ENCODE measurements around the gene PPM1L.

The PPM1L gene

DNA sequence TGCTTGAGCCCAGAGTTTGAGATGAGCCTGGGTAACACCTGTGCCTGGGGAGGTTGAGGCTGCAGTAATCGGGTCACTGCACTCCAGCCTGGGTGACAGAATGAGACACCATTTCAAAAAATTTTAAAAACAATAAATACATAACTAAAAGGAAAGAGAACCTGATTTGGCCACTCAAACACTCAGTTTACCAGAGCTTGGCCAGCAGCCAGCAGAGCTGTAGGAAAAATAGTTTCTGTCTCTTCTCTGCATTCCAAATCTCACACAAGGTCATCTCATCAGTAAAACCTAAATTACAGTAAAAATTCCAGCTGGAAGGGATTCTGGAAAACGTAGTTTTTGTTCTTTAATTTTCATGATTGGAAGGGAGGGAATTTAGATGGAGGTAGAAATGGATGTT is 7.8 kb upstream of the PPM1L start:
- TF ChIP-seq CTCF (IDR thresholded peaks at IDR 0.05; ENCODE audit: control extremely low read depth, extremely low read depth, low read depth, missing control alignments) = no peak
- POLR2A ChIA-PET = no interaction called here
- DNase-seq (ENCODE audit: extremely low spot score) = no peak
- CTCF ChIA-PET = interaction anchor here (1.3 kb wide), 1 partner anchor 11 kb away, joined by 4 read pairs; no protein-coding TSS in a partner anchor

DNA sequence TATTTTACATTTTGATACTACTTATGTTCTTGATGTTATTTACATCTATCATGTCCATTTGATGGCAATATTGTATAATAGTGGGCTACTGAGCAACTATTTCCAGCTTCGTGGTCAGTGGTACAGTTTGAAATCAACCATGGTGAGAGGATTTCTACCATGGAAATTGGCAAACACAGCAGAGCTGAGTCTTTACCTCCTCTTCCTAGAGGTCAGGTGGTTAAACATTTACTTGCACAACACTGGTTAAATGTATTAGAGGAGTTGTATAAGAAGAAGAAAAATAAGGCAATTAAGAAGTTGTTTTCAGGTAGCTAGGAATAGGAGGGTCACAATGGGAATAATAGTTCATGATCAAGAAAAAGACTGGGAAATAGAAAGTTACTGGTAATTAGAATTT is 7.2 kb upstream of the PPM1L start:
- DNase-seq (ENCODE audit: extremely low spot score) = no peak
- CTCF ChIA-PET = interaction anchor here (1.3 kb wide), 1 partner anchor 10 kb away, joined by 4 read pairs; no protein-coding TSS in a partner anchor
- POLR2A ChIA-PET = no interaction called here
- no peak for TF ChIP-seq CTCF (IDR thresholded peaks at IDR 0.05; ENCODE audit: control extremely low read depth, extremely low read depth, low read depth, missing control alignments)

DNA sequence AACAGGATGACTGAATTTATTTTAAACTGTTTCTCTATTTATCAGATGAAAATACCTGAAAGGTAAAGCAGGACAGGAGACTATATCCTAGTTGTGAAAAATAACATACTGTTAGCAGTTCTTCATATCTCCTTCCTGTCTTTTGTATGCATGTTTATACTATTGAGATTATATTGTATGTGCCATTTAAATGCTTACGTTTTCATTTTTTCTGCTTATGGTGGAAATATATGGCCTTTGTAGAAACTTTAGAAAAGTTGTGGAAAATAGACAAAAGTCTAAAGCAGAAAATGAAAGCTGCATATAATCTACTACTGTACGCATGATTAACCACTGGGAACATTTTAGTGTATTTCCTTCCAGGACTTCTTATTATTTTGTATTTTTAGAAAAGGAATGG is 2.1 kb upstream of the PPM1L start:
- CTCF ChIA-PET = interaction anchor here (1.0 to 2.6 kb wide), 4 partner anchors 9 to 187 kb away, joined by 3 to 6 read pairs (median 3); no protein-coding TSS in a partner anchor
- no peak for TF ChIP-seq CTCF (IDR thresholded peaks at IDR 0.05; ENCODE audit: control extremely low read depth, extremely low read depth, low read depth, missing control alignments)
- POLR2A ChIA-PET = no interaction called here
- no peak for DNase-seq (ENCODE audit: extremely low spot score)

DNA sequence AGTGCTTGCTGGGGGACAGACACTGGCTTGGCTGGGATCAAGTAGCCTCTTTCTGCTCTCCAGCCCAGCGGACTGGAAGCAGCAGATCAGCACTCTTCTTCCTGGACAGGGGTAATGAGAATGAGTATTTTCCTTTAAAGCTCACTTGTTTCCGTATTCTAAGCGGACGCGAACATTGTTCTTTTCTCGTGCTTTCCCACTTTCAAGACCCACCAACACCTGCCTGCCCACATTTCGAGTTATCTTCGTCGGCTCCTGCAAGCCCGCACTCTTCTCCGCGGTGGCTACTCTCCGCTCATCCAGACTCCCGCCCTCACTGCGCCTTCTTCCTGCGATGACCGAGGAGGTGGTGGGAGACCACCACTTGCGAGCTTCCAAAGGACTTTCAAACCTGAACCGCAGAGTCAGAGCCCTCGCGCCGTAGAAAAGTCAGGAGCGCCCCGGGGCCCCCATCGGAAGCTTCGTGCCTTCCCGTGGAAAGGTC is 1.6 kb upstream of the PPM1L start:
- ChIA-PET CTCF (interaction anchor here (1.0 to 2.6 kb wide), 4 partner anchors 9 to 187 kb away, joined by 3 to 6 read pairs (median 3); no protein-coding TSS in a partner anchor), POLR2A (no interaction called here)
- DNase-seq (ENCODE audit: extremely low spot score) = no peak
- TF ChIP-seq CTCF (IDR thresholded peaks at IDR 0.05; ENCODE audit: control extremely low read depth, extremely low read depth, low read depth, missing control alignments) = no peak

DNA sequence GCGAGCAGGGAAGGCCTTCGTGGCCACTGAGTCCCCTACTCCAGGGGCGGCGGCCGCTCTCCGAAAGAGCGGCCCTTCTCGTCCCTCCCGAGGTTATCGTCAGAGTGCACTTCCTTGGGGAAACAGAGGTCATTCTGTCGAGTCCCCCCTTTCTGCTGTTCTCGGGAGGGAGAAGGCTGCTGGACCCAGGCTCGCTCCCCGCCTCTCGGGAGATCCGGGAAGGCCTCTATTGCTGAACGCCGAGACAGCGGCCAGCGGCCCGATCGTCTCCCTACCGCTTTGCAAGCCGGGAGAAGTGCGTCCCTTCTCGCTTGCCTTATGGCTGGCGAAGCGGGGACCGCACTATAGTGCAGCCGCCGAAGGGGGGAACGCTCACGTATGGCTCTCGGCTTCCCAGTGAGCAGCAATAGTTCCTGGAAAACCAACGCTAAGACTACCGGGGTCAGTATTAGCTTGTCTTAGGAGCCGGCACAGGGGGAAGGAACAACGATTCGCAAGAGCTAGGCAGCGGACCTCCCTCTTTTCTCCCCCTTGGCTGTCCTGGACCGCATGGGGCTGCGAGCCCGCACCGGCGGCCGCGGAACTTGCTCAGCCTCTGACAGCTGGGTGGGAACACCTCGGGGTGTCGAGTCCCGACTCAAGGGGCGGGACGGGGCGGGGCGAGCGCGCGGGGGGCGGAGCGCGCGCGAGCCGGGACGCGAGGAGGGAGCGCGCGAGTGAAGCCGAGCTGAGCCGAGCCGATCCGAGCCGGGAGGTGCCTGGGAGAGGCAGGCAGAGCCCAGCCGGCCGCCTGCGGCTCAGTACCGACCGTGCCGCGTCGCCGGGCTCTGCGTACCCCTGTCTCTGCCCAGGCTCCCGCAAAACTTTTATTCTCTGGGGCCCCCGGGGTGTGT is 930 bp upstream of the PPM1L start:
- CTCF ChIA-PET = interaction anchor here (1.0 to 2.6 kb wide), 7 partner anchors 10 to 187 kb away, joined by 3 to 7 read pairs (median 3); no protein-coding TSS in a partner anchor
- POLR2A ChIA-PET = no interaction called here
- no peak for TF ChIP-seq CTCF (IDR thresholded peaks at IDR 0.05; ENCODE audit: control extremely low read depth, extremely low read depth, low read depth, missing control alignments)
- DNase-seq (ENCODE audit: extremely low spot score) = peak; percentile 92

- no peak for TF ChIP-seq CTCF (IDR thresholded peaks at IDR 0.05; ENCODE audit: control extremely low read depth, extremely low read depth, low read depth, missing control alignments)
- DNase-seq (ENCODE audit: extremely low spot score) = no peak
- ChIA-PET CTCF (interaction anchor here (1.2 to 2.3 kb wide), 4 partner anchors 11 to 184 kb away, joined by 3 to 7 read pairs (median 3); no protein-coding TSS in a partner anchor), POLR2A (no interaction called here)
Measured at GRCh38 chr3:160757233-160758106, 1.4 kb downstream of the PPM1L start.

All from GM10248 (cell line).